Psoas muscle (tissue), 8 donors: ENCODE results near the gene OPN5. TPM values are rescaled to one million over a fixed set of nuclear protein-coding genes. Genes with fewer than 3 reads are reported as not detected.

Experiments used
- ATAC-seq, 4 donors: fragments of 200-7000 bp; cut with Tn5 transposase; one replicate each; pipeline ENCODE4 v1.9.1; 2020; ENCODE audit warnings: moderate library complexity in 3 of 4, mild to moderate bottlenecking in 2 of 4
- DNase-seq, 2 donors: peaks; one replicate each; pipeline ENCODE4 v3.0.0-alpha.2; 2020
- H3K27ac ChIP-seq: fragments of 200-600 bp; one replicate; pipeline ENCODE4 v1.8.0; 2022
- H3K27me3 ChIP-seq, 3 donors: fragments of 200-600 bp in 1 of 3; one replicate each; pipeline versions ENCODE4 v1.6.1 to v1.8.0; 2013 to 2022; ENCODE audit warnings: low read length in 2 of 3, mild to moderate bottlenecking in 2 of 3, moderate library complexity in 1 of 3; ENCODE audit not compliant: insufficient read depth in 3 of 3
- H3K36me3 ChIP-seq, 2 donors: fragments of 200-600 bp in 1 of 2; one replicate each; pipeline versions ENCODE4 v1.6.1 to v1.8.0; 2013 to 2022; ENCODE audit warnings: low read depth in 1 of 2, mild to moderate bottlenecking in 1 of 2, moderate library complexity in 1 of 2; ENCODE audit not compliant: insufficient read depth in 1 of 2
- H3K4me1 ChIP-seq: fragments of 200-600 bp; one replicate; pipeline ENCODE4 v1.8.0; 2022
- H3K4me3 ChIP-seq: fragments of 200-600 bp; one replicate; pipeline ENCODE4 v1.8.0; 2022; ENCODE audit warnings: mild to moderate bottlenecking
- H3K9me3 ChIP-seq: fragments of 200-600 bp; one replicate; pipeline ENCODE4 v1.8.0; 2022
- CTCF ChIP-seq: fragments of 200-600 bp; IDR thresholded peaks from one replicate; pipeline ENCODE4 v1.8.0; 2022; ENCODE audit warnings: antibody characterized with exemption
- WGBS, 3 donors: extraction: QIAGEN DNeasy Blood & Tissue Kit; methylation state at CpG; one replicate each; pipeline versions ENCODE4 v1.1.6 to v1.1.7; 2013; 5-methylcytosine and 5-hydroxymethylcytosine counted together
- intact Hi-C, 2 donors: fragments of 100-400 bp; cut with DNase I; formaldehyde crosslinking; loops; one replicate each; pipeline versions ENCODE4 v1.11.0 to v1.14.2; 2022
- polyA plus RNA-seq, 3 donors: library from polyadenylated mRNA; stranded (reverse); fragments of 200-250 nt; gene quantifications; one replicate each; pipeline ENCODE4 v1.2.3, GENCODE V29; 2013
- total RNA-seq, 4 donors: library from RNA; stranded (reverse); fragmentation: NEBNext Ultra II Directional in 2 of 4; extraction: Animal tissue kit (Norgen Biotek cat#: 25700) in 2 of 4; gene quantifications; one replicate each; pipeline versions ENCODE4 v1.2.1 to v1.2.4, GENCODE V29; 2021 to 2023
- donor health status: healthy with polysubstance abuse.
- donor health status: DM: no; HTN: no; CAD: no; lungs with moderate emphysema.
- donor health status: Bipolar disorder and iron deficiency.
- donor health status: healthy.
- donor health status: DM: yes; HTN: yes; CAD: no.
- donor health status: DM: no; HTN: no; CAD: no.
- donor health status: DM: no; HTN: no; CAD: no.
- donor health status: DM: yes; HTN: yes; CAD: no.

The OPN5 gene
- total and polyA plus RNA-seq, 7 donors = 0.07 to 0.71 (median 0.13) TPM; not detected in 3

- H3K4me1 ChIP-seq = no peaks in the 10 kb centered on the region
- WGBS, 3 donors = 0 to 45% (median 42%) methylated on average over 1 of the region's 1 CpG
- H3K9me3 ChIP-seq = no peaks in the 10 kb centered on the region
- no peak overlapping the region for H3K27ac ChIP-seq
- no peaks in the 10 kb centered on the region for H3K36me3 ChIP-seq
- ATAC-seq (no peak), DNase-seq (no peak)
- no peak overlapping the region for H3K4me3 ChIP-seq
- no peak for TF ChIP-seq CTCF
- intact Hi-C loops = no loop called here
- no peaks in the 10 kb centered on the region for H3K27me3 ChIP-seq
Observed at GRCh38 chr6:47767102-47767501, 14.7 kb upstream of the OPN5 start.

GRCh38 chr6:47769982-47770381 is 11.8 kb upstream of the OPN5 start:
- Histone ChIP-seq H3K36me3 (no peaks in the 10 kb centered on the region), H3K27me3 (no peaks in the 10 kb centered on the region), H3K4me3 (no peak overlapping the region), H3K27ac (no peak overlapping the region), H3K4me1 (no peaks in the 10 kb centered on the region), H3K9me3 (no peaks in the 10 kb centered on the region)
- DNase-seq = no peak
- TF ChIP-seq CTCF = no peak
- ATAC-seq = no peak
- intact Hi-C loops = loop anchor here in 1 of 2 donors (10.0 kb wide), 1 partner anchor 675 kb away; no protein-coding TSS in a partner anchor

- intact Hi-C loops = loop anchor here in 1 of 2 donors (10.0 kb wide), 1 partner anchor 678 kb away; no protein-coding TSS in a partner anchor
- Histone ChIP-seq H3K4me1 (no peaks in the 10 kb centered on the region), H3K27ac (no peak overlapping the region), H3K9me3 (no peaks in the 10 kb centered on the region), H3K36me3 (no peaks in the 10 kb centered on the region), H3K4me3 (no peak overlapping the region), H3K27me3 (no peaks in the 10 kb centered on the region)
- TF ChIP-seq CTCF = no peak
- 63 to 79% (median 71%) methylated on average over 2 of the region's 2 CpGs for WGBS, 3 donors
- no peak for DNase-seq
- no peak for ATAC-seq
Observed at GRCh38 chr6:47772359-47772758, 9.5 kb upstream of the OPN5 start.

- Histone ChIP-seq H3K27ac (no peak overlapping the region), H3K4me3 (no peak overlapping the region), H3K27me3 (no peaks in the 10 kb centered on the region), H3K36me3 (no peaks in the 10 kb centered on the region), H3K9me3 (no peaks in the 10 kb centered on the region), H3K4me1 (no peaks in the 10 kb centered on the region)
- WGBS, 3 donors = 67 to 72% (median 69%) methylated on average over 5 of the region's 5 CpGs
- intact Hi-C loops = loop anchor here in 1 of 2 donors (10.0 kb wide), 1 partner anchor 678 kb away; no protein-coding TSS in a partner anchor
- no peak for DNase-seq
- no peak for TF ChIP-seq CTCF
- no peak for ATAC-seq
Observed at GRCh38 chr6:47773005-47773404, 8.8 kb upstream of the OPN5 start.
